HG03442 (cell line): ENCODE measurements around the gene POU3F1.

Experiments used
- ATAC-seq: cut with Tn5 transposase; IDR thresholded peaks from one replicate; pipeline ENCODE4 v1.9.1; 2021; ENCODE audit warnings: mild to moderate bottlenecking, moderate library complexity; ENCODE audit not compliant: unreplicated experiment

POU3F1 gene

DNA sequence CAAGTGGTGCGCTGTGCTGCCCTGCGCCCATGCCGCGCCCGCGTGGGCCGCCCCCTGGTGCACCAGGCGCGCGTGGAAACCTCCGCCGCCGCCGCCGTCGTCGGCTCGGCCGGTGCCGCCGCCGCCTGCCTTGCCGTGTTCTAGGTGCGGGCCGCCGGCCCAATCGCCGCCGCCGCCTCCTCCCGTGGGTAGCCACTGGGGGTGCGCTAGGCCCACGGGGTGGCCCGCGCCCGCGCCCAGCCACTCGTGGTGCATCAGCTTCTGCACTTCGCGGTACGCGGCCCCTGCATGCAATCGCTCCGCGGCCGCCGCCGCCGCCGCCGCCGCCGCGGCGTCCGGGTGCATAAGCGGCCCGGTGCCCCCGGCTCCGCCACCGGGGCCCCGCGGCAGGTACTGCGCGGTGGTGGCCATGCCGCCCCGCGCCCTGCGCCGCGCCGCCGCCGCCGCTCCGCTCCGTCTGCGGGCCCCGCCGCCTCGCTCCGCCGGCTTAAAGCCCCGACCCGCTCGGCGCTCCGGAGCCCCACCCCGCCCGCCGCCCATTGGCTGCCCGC, at the start of gene POU3F1:
TSS of gene POU3F1 (minus strand) at position 461 of the 551 bp plus-strand sequence. CDS start at position 411, 50 bp downstream.
- ATAC-seq: peak; percentile 8

DNA sequence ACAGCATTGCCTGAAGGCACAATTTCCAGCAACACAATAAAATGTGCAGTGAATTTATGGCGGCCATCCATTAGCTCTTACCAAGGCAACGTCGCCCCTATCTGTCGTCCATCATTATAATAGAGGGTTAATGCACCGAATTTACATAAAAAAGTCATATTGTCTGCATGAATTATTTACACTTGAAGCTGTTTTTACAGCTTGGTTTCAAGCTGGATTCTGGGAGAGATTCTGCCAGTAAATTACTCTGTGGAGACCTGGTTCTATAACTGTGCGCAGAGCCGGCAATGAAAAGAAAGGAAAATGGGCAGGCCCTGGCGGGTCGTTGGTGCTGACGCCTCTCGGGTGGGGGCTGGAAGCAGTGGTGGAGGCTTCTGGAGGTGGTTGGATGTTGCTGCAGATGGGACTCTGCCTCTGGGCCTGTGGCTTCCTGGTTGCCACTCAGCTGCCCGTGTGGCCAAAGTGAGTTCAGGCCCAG, 48.9 kb upstream of the POU3F1 start:
- ATAC-seq: no peak

DNA sequence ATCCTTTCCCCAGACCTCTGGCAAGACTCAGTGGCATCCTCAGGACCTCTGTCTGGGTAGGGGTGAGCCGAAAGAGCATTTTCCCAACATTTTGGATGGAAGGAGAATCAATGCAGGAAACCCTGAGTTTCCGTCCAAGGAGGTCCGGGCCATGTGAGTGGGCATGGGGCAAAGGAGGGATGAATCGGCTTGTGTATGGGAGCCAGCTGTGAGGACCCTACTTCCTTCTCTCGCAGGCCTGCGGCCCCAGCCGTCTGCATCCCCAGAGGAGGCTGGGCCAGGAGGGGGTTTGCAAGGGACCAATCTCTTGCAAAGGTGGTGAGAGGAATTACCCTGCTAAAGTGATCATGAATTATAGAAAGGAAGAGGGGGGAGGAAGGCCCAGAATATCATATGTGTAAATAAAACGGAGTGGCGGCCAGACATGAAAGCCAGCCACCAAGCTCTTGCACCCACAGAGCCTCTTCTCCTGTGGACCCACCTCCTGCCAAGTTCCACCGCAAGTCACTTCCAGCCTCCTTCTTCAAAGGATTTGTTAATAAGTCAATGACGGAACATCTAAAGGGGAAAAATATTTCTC, 48.2 kb upstream of the POU3F1 start:
- ATAC-seq: no peak

GRCh38 chr1:38093569-38094520, 47.3 kb upstream of the POU3F1 start:
- ATAC-seq: no peak

DNA sequence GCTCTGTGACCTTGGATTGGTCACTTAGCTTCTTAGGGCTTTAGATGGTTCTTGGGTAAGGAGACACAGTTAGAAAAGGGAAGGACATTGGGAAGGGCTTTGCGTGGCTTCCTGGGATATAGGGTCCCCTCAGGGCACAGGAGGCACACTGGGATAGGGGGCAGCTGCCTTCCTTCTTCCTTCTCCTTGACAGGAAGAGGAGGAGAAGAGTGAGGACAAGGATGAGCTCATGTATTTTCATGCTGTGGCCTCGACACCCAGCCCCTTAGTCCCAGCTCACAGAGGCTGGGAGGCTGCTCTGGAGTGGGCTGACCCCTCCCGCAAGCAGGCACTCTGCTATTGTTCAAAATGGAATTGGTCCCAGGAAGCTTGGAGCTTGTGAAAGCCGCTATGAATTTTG, 45.7 kb upstream of the POU3F1 start:
- no peak for ATAC-seq

GRCh38 chr1:38090796-38091195, 44.2 kb upstream of the POU3F1 start:
- no peak for ATAC-seq

- ATAC-seq: no peak
Measured at GRCh38 chr1:38089712-38090360, 43.2 kb upstream of the POU3F1 start.

DNA sequence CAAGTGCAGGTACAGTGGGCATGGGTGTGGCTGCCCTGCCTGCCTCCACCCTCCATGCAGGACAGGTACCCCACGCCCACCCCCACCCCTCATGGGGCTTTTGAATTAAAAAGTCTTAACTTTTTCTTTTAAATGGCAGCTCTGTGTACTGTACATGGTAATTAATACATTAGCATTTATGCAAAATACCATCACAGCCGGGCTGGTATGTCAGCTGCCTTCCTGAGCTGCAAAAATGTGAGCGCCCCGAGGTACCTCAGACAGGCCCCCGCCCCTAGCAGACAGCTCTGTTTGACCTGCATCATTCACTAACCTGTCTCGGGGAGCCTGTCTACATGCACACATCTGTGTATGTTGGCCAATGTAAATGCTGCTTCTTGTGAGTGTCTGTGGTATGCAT, 42.2 kb upstream of the POU3F1 start:
- ATAC-seq: no peak

- ATAC-seq: no peak
Measured at GRCh38 chr1:38088366-38088765, 41.8 kb upstream of the POU3F1 start.

DNA sequence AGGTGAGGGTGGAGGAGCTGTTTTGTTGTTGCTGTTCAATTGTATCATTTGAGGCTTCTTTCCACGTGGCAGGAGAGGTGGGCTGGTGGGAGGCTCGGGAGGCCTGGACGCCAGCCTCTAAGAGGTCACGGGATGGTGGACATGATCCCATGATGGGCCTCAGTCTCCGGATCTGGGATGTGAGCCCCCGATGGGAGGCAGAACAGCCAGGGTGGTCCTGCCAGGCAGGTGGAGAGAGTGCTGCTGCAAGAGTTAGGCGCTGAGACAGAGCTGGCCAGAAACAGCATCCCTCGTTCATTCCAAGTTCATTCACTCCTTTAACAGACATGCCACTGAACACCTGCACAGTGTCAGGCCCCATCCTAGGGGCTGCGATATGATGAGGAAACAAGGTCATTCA, 41.1 kb upstream of the POU3F1 start:
- no peak for ATAC-seq

DNA sequence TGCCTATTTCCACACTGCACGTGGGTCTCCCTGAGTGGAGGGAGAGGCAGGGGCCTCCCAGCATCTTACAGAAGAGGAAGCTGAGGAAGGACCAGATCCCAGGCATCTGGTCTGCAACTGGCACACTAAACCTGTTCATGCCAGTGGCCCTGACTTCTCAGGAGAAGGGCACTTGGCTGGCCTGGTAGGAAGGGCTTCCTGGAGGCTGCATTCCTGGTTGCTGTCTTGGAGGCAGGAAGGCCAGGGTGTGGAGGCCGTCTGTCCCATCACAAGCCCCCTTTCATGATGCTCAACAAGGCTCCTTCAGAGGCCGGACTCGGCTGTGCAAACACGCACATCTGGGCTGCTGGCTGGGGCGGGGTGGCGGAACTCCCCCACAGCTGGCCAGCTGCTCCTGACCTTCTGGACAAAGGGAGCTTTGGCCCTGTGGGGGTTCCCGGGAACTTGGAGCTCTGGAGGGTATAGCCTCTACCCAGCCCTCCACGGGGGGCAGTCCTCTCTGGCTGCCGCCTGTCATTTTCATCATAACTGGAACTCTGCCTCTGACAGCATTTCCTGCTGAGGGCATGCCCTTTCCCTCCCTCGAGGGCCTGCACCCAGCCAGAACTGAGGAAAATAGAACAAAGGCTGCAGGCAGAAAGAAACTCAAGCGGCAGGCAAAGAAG, 39.2 kb upstream of the POU3F1 start:
- ATAC-seq: no peak

DNA sequence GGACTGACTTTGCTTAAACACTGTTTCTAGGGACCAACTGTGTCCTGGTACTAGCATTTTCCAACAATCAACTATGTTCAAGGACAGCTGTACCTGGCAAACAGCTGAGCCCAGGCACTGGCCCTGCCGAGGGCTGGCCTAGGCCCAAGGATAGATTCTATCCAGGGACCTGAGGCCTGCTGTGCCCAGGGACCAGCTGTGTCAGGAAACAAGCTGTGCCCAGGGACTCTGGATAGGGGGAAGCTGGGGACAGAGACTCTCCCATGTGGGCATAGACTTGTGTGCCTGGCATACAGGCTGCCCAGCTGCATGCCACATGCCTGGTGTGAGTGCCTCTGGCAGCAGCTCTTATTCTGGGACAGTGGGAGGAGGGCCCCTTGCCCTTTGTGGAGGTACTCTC, 38.1 kb upstream of the POU3F1 start:
- ATAC-seq: no peak

GRCh38 chr1:38084113-38084512, 37.5 kb upstream of the POU3F1 start:
- no peak for ATAC-seq

GRCh38 chr1:38083541-38083940, 36.9 kb upstream of the POU3F1 start:
- ATAC-seq: no peak

- ATAC-seq: no peak
Measured at GRCh38 chr1:38082769-38083263, 36.2 kb upstream of the POU3F1 start.

DNA sequence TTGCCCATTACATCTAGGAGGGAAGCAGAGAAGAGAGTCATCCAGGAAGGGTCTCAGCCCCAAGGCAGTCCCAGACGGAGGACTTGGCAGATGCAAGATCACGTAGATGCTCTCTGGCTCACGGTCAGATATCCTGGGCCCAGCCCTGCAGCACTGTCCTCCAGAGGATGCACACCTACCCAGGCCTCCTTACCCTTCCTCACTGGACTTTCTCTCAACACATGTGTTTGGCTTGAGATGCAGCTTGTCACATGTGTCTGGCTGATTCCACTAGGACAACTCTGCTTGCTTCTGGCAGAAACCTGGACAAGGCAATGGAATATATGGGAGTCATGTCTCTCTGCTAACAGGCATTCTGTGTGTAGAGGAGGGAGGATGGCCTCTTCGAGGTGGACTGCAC, 32.4 kb upstream of the POU3F1 start:
- no peak for ATAC-seq

DNA sequence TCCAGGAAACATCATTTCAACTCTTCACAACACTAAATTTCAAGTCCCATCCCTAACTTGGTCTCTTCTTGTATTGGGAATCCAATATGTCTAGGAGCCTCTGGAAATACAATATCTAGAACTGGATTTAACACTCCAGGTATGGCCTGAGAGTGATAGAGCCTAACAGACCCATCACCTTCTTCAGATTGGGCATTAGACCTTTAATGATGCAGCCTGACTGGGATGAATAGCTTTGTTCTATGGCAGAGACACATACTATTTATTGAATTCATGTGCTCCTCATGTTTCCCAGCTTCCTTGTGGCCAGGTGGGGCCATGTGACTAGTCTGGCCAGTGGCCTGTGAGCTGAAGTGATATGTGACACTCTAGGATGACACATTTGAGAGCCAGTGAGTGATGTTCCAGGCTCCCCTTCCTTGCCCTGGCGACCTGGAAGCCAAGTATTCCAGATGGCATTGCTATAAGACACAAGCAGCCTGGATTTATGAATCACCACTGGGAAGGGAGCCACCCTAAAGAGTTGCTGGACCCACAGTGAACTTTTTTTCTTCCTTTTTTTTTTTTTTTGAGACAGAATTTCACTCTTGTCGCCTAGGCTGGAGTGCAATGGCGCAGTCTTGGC, 31.0 kb upstream of the POU3F1 start:
- no peak for ATAC-seq

DNA sequence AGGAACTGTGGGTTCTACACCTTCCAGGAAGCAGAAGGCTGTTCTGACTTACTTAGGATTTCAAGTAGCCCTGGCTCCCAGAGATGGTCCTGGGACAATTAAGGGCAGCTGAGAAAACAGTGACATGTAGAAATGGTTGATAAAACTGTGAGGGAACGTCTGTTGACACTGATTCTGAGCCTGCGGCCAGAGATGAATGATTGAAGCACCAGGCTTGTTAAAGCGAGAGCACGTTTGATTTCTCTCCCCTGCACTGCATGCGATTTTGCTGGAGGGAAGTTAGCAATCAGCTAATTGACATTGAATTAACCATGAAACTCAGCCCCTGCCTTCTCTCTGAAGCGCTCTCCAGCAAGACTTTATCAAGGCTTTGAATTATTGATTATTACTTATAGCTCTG, 29.9 kb upstream of the POU3F1 start:
- ATAC-seq: no peak

DNA sequence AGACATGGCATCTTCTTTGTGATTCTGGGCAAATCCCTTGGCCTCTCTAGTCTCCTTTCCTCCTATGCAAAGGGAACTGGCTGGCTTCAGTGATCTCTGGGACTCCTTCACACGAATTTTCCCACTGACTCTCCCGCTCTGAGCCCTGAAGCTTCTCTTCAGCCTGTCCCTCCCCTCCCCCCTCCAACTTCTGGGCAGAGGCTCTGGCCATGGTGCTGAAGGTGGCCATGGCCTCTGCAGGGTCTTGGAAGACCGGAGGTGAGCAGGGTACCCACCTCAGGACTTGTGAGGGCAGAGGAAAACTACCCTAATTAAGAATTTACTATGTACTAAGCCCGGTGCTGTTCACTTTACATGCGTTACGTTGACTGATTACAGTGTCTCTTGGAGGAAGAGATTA, 29.4 kb upstream of the POU3F1 start:
- no peak for ATAC-seq

GRCh38 chr1:38075191-38075590, 28.6 kb upstream of the POU3F1 start:
- ATAC-seq: no peak
